Activated CD4-positive, alpha-beta memory T cell treated with anti-CD3 and anti-CD28 coated beads for 36 hours (primary cell): ENCODE results near the gene STXBP1. TPM values are rescaled to one million over a fixed set of nuclear protein-coding genes. Genes with fewer than 3 reads are reported as not detected.
A peak's percentile ranks its signal among the peaks of the same experiment; 100 is the strongest.

Source experiments
- CTCF ChIA-PET: fragments of 350-600 bp; sonication (Branson Sonifier 250); formaldehyde crosslinking; loops from one replicate; lab custom pipeline; 2021; ENCODE audit warnings: antibody characterized with exemption, inconsistent platforms; lab: Charles Lee
- POLR2A ChIA-PET: fragments of 350-600 bp; sonication (Branson Sonifier 250); formaldehyde crosslinking; loops from one replicate; lab custom pipeline; 2021; ENCODE audit warnings: antibody characterized with exemption; lab: Charles Lee
- DNase-seq: peaks from one replicate; pipeline ENCODE4 v3.0.0-alpha.2; 2020
- H3K27ac Mint-ChIP-seq: one replicate; pipeline ENCODE4 v1.8.0; 2021; ENCODE audit warnings: mixed read lengths
- H3K27me3 Mint-ChIP-seq: one replicate; pipeline ENCODE4 v1.8.0; 2021; ENCODE audit warnings: mixed read lengths
- H3K36me3 Mint-ChIP-seq: one replicate; pipeline ENCODE4 v1.8.0; 2021; ENCODE audit warnings: mixed read lengths
- H3K4me1 Mint-ChIP-seq: one replicate; pipeline ENCODE4 v1.8.0; 2021; ENCODE audit warnings: low read depth, mixed read lengths
- H3K4me3 Mint-ChIP-seq: one replicate; pipeline ENCODE4 v1.8.0; 2021; ENCODE audit warnings: mild to moderate bottlenecking, mixed read lengths
- H3K9me3 Mint-ChIP-seq: one replicate; pipeline ENCODE4 v1.8.0; 2021; ENCODE audit warnings: mixed read lengths
- intact Hi-C: fragments of 100-400 bp; cut with micrococcal nuclease; formaldehyde crosslinking; loops from one replicate; pipeline ENCODE4 v1.15.1; 2023
- total RNA-seq, 2 experiments: library from RNA; stranded (reverse); gene quantifications; one replicate each; pipeline ENCODE4 v1.2.3, GENCODE V29; 2021

The STXBP1 gene
- total RNA-seq, 2 experiments from 2014 or later: 27.3 to 27.8 TPM

DNA sequence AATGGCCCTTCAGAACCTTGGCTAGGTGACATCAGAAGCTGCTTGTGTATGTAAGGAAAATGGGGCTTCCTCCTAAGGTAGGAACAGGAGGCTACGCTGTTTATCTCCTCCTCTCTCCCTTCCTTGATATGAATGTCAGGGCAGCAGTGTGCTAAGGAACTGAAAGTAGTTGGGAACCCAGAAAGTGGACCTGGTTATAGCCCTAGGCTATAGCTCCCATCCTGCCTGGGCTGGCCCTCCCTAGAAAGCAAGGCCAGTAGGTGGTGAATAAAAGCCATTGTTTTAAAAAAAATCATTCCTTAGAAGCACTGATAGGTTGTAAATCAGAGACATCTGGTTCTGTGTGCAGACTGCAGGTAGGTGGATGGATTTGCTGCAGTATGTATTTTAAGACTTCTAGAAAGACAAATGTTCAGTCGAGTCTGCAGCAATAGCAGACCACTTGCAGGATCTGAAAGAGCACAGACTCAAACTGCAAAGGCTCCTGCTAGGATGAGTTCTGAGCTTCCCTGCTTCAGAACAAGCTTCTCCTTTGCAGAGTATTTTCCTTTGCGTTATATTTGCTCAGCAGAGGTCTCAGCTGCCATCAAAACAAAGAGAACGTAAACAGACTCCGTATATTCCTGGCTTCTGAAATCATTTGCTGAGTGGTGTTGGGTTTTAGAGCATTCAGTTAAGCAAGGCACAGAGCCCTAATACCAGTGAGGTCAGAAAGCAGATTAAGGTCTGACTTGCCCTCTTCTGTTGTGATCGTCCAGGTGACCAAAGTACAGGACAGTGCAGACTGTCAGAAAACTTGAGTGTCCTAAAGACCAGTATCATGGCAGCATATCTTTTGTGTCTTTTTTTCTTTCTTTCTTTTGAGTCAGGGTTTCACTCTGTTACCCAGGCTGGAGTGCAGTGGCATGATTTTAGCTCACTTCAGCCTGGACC is 74.7 kb downstream of the STXBP1 start:
- H3K27me3 Mint-ChIP-seq: no peaks in the 10 kb centered on the region
- no peak for DNase-seq
- intact Hi-C loops: no loop called here
- H3K27ac Mint-ChIP-seq: no peak overlapping the region
- H3K4me1 Mint-ChIP-seq: no peaks in the 10 kb centered on the region
- H3K36me3 Mint-ChIP-seq: no peaks in the 10 kb centered on the region
- ChIA-PET CTCF (interaction anchor here (1.5 kb wide), 1 partner anchor 17 kb away, joined by 4 read pairs; no protein-coding TSS in a partner anchor), POLR2A (no interaction called here)
- no peak overlapping the region for H3K4me3 Mint-ChIP-seq
- H3K9me3 Mint-ChIP-seq: no peaks in the 10 kb centered on the region

DNA sequence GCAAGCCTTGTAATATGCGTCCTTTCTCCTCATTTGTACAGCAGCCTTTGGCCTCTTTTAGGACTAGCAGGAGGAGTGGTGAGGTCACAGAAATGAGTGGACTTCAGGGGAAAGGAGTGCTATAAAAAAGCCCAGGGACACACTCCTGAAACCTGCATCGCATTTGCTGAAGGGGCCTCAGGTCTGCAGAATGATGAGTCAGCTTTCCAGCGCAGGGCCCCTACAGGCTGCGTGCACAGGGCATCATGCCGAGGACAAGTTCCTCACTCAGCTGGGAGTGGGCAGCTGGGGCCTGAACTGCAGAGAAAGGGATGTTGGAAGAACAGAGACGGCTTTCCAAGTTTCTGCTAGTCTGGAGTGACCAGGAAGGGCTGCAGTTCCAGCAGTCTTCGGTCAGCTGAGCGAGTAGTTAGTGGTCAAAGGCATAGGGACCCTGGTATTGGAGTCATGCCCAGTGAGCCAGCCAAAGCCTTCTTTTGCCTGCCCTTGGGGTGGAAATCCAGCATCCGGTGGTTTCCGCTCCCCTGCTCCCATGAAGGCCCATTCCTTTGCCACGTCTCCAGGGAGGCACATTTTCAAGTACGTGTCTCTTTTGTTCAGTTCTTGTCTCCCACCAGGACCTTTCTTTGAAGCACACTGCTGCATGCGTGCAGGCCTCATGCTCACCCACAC is 77.4 kb downstream of the STXBP1 start:
- intact Hi-C loops: no loop called here
- Mint-ChIP-seq H3K9me3 (no peaks in the 10 kb centered on the region), H3K27me3 (no peaks in the 10 kb centered on the region), H3K4me1 (no peaks in the 10 kb centered on the region), H3K4me3 (no peak overlapping the region), H3K27ac (no peak overlapping the region), H3K36me3 (peaks cover 7% of the 10 kb centered on the region)
- POLR2A ChIA-PET: no interaction called here
- CTCF ChIA-PET: no interaction called here
- no peak for DNase-seq

DNA sequence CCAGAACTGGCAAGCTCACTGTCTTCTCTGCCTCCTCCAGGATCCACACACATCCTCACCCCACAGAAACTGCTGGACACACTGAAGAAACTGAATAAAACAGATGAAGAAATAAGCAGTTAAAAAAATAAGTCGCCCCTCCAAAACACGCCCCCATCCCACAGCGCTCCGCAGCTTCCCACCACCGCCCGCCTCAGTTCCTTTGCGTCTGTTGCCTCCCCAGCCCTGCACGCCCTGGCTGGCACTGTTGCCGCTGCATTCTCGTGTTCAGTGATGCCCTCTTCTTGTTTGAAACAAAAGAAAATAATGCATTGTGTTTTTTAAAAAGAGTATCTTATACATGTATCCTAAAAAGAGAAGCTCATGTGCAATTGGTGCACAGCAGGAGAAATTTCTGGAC is 78.7 kb downstream of the STXBP1 start:
- intact Hi-C loops: no loop called here
- ChIA-PET POLR2A (no interaction called here), CTCF (interaction anchor here (1.6 kb wide), 1 partner anchor 179 kb away, joined by 4 read pairs; no protein-coding TSS in a partner anchor)
- H3K9me3 Mint-ChIP-seq: no peaks in the 10 kb centered on the region
- no peaks in the 10 kb centered on the region for H3K27me3 Mint-ChIP-seq
- H3K4me1 Mint-ChIP-seq: no peaks in the 10 kb centered on the region
- H3K4me3 Mint-ChIP-seq: no peak overlapping the region
- H3K36me3 Mint-ChIP-seq: peaks cover 7% of the 10 kb centered on the region
- no peak for DNase-seq
- H3K27ac Mint-ChIP-seq: no peak overlapping the region

DNA sequence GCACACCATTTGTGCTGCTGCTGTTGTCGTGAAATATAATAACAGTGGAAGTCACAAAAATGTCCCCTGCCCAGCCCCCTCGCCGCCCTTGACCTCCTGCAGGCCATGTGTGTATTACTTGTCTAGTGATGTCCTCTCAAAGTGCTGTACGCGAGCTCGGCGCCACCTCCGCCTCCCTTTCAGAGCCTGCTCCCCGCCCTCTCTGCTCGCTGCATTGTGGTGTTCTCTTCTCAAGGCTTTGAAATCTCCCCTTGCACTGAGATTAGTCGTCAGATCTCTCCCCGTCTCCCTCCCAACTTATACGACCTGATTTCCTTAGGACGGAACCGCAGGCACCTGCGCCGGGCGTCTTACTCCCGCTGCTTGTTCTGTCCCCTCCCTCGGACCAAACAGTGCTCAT is 80.0 kb downstream of the STXBP1 start:
- intact Hi-C loops: no loop called here
- DNase-seq: no peak
- Mint-ChIP-seq H3K27me3 (no peaks in the 10 kb centered on the region), H3K36me3 (peaks cover 7% of the 10 kb centered on the region), H3K9me3 (no peaks in the 10 kb centered on the region), H3K27ac (no peak overlapping the region), H3K4me3 (no peak overlapping the region), H3K4me1 (no peaks in the 10 kb centered on the region)
- ChIA-PET CTCF (no interaction called here), POLR2A (no interaction called here)

DNA sequence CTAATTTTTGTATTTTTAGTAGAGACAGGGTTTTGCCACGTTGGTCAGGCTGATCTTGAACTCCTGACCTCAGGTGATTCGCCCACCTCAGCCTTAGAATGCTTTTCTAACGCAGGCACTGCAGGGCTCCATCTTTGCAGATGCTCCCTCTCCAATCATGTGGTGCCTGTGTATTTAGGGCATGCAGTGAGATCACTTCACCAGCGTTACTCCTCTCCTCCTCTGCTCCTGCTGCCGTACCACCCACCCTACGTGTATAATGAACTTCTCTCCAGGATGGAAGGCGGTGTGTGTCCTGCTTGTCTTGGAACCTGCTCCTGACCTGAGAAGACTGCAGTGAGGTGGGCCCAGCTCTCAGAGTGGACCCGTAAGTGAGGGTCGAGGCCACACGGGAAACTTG is 81.1 kb downstream of the STXBP1 start:
- no peaks in the 10 kb centered on the region for H3K27me3 Mint-ChIP-seq

DNA sequence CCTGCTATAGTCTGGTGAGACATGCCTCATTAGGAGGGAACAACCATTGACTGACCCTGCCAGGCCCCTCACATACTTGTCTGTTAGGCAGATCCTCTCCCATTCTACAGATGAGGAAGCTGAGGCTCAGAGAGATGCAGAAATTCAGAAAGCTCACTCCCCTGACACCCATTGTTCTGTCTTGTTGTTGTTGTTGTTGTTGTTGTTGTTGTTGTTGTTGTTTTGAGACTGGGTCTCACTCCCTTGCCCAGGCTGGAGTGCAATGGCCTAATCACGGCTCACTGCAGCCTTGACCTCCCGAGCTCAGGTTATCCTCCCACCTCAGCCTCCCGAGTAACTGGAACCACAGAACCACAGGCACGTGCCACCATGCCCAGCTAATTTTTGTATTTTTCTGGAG is 81.6 kb downstream of the STXBP1 start:
- H3K4me3 Mint-ChIP-seq: no peak overlapping the region
- intact Hi-C loops: no loop called here

More for the DNA sequence above, 81.1 kb downstream of the STXBP1 start:
- H3K4me3 Mint-ChIP-seq: no peak overlapping the region
- no peaks in the 10 kb centered on the region for H3K4me1 Mint-ChIP-seq
- H3K36me3 Mint-ChIP-seq: peaks cover 7% of the 10 kb centered on the region
- H3K27ac Mint-ChIP-seq: no peak overlapping the region
- ChIA-PET CTCF (no interaction called here), POLR2A (no interaction called here)
- H3K9me3 Mint-ChIP-seq: no peaks in the 10 kb centered on the region
- DNase-seq: no peak
- intact Hi-C loops: no loop called here

DNA sequence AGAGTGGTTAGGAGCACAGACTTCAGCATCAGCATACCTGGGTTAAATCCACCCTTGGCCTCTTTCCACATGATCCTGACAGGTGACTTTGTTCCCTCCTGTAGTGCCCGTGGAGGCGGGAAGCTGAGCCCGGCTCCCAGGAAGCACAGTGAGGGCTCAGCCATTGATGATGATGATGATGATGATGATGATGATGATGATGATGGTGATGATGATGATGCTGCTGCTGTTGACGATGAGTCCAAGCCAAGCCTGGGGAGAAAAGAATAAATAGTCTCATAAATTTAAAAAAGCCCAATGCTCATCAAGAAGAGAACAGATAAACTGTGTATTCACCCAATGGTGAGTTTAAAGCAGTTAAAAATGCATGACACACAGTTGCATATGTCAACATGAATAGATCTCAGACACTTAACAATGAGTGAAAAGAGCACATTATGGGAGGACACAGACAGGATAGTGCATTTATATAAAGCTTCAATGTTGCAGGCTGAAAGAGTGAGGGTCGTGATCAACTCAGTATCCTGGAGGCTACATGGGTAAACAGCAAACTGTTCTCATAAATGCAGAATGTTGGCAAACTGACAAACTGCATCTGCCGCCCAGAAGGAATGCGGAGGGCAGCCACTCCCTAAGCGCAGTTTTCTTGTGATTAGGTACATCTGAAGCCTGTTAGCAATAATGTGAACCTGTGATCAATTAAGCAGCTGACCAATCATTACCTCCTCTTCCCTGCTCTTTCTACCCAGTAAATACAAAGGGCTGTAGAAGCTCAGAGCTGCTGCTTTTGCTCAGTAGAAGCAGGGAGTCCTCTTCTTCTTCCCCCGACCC is 83.0 kb downstream of the STXBP1 start:
- ChIA-PET CTCF (interaction anchor here (1.6 kb wide), 1 partner anchor 40 kb away, joined by 7 read pairs; the partner anchor contains the start of gene TOR2A), POLR2A (no interaction called here)
- Mint-ChIP-seq H3K4me1 (peaks cover 12% of the 10 kb centered on the region), H3K27ac (no peak overlapping the region), H3K27me3 (no peaks in the 10 kb centered on the region), H3K36me3 (peaks cover 7% of the 10 kb centered on the region), H3K9me3 (no peaks in the 10 kb centered on the region), H3K4me3 (no peak overlapping the region)
- intact Hi-C loops: no loop called here
- DNase-seq: no peak

More for the DNA sequence above, 81.6 kb downstream of the STXBP1 start:
- POLR2A ChIA-PET: no interaction called here
- Mint-ChIP-seq H3K27me3 (no peaks in the 10 kb centered on the region), H3K36me3 (peaks cover 7% of the 10 kb centered on the region), H3K27ac (no peak overlapping the region), H3K9me3 (no peaks in the 10 kb centered on the region), H3K4me1 (no peaks in the 10 kb centered on the region)
- no peak for DNase-seq
- CTCF ChIA-PET: interaction anchor here (1.6 kb wide), 1 partner anchor 41 kb away, joined by 7 read pairs; the partner anchor contains the start of gene TOR2A

DNA sequence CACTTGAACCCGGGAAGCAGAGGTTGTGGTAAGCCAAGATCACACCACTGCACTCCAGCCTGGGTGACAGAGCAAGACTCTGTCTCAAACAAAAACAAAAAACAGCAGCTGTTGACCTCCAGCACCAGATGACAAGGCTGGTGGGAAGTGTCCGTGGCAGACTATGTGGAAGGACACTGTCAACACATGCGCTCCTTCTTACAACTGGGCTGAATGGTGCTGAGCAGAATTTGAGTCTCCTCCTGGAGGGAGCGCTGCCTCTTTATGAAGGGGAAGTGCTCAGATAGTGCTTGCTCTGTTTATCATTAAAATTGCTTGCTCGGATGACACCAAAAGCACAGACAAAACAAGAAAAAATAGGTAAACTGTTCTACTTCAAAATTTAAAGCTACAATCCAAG is 85.5 kb downstream of the STXBP1 start:
- peaks cover 15% of the 10 kb centered on the region for H3K4me1 Mint-ChIP-seq
- POLR2A ChIA-PET: no interaction called here
- no peak overlapping the region for H3K27ac Mint-ChIP-seq
- no peaks in the 10 kb centered on the region for H3K27me3 Mint-ChIP-seq
- CTCF ChIA-PET: interaction anchor here (1.3 kb wide), 1 partner anchor 37 kb away, joined by 4 read pairs; the partner anchor contains the start of gene TOR2A
- no peaks in the 10 kb centered on the region for H3K9me3 Mint-ChIP-seq
- DNase-seq: no peak
- intact Hi-C loops: no loop called here
- no peak overlapping the region for H3K4me3 Mint-ChIP-seq
- peaks cover 3% of the 10 kb centered on the region for H3K36me3 Mint-ChIP-seq

DNA sequence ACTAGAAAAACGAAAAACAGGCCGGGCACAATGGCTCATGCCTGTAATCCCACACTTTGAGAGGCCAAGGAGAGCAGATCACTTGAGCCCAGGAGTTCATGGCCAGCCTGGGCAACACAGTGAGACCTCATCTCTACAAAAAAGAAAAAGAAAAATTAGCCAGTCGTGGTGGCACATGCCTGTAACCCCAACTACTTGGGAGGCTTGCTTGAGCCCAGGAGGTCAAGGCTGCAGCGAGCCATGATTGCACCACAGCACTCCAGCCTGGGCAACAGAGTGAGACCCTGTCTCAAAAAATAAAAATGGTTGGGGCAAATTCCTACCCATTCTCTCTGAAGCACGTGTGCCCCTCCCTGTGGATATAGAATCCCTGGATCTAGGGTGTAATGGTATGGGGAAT is 86.3 kb downstream of the STXBP1 start:
- H3K9me3 Mint-ChIP-seq: no peaks in the 10 kb centered on the region
- ChIA-PET CTCF (no interaction called here), POLR2A (no interaction called here)
- peaks cover 3% of the 10 kb centered on the region for H3K36me3 Mint-ChIP-seq
- no peak overlapping the region for H3K4me3 Mint-ChIP-seq
- intact Hi-C loops: no loop called here
- H3K27ac Mint-ChIP-seq: no peak overlapping the region
- no peaks in the 10 kb centered on the region for H3K27me3 Mint-ChIP-seq
- peaks cover 15% of the 10 kb centered on the region for H3K4me1 Mint-ChIP-seq
- DNase-seq: no peak

DNA sequence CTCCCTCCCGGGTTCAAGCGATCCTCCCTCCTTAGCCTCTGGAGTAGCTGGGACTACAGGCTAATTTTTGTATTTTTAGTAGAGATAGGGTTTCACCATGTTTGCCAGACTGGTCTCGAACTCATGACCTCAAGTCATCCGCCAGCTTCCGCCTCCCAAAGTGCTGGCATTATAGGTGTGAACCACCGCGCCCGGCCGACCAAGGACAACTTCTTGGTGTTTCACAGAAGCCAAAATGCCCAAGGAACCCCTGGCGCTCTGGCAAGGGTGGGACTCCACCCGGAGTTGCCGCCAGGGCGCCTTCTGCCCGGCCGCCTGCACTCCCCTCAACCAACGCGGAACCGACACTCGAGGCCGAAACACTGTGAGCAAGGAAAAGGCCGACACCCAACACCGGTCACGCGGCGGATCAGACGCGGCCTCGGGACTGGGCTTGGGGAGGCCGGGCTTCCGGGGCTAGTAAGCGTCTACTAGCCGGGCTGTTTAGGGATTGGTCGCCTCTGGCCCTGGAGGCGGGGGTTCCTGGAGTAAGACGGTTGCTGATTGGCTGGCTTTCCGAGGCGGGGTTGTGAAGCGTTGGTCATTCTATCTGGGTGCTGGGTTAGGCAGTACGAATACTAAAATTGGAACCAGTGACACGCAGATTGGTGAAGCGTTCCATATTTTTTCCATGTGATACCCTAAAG is 87.1 kb downstream of the STXBP1 start:
- peak overlapping the region; percentile 41 for H3K27ac Mint-ChIP-seq
- no peaks in the 10 kb centered on the region for H3K36me3 Mint-ChIP-seq
- peak overlapping the region; percentile 73 for H3K4me3 Mint-ChIP-seq
- intact Hi-C loops: loop anchor here (1.0 kb wide), 1 partner anchor 16 kb away; the partner anchor contains the start of gene PTRH1
- peaks cover 15% of the 10 kb centered on the region for H3K4me1 Mint-ChIP-seq
- ChIA-PET CTCF (interaction anchor here (0.8 to 1.1 kb wide), 2 partner anchors 36 to 170 kb away, joined by 3 to 4 read pairs; partner anchors contain the start of gene TOR2A), POLR2A (no interaction called here)
- H3K9me3 Mint-ChIP-seq: no peaks in the 10 kb centered on the region
- H3K27me3 Mint-ChIP-seq: no peaks in the 10 kb centered on the region
- peak; percentile 94 for DNase-seq

DNA sequence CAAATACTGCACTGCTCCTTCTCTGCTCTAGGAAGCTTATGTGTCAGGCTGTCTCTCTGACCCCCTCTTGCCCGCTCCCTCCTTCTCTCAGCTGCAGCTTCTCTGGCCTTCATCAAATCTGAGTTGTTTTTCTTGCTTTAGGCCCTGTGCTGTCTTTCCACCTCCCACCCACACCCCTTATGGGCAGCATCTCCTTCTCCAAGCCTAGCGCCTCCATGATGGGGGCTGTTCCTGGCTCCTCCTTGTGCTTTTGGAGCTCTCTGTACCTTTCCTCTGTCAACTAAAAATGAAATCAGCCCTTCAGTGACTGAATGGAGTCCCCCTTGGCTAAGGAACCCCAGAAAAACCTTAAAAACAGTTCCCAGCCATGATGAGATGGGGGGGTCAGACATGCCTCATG is 88.1 kb downstream of the STXBP1 start:
- POLR2A ChIA-PET: no interaction called here
- intact Hi-C loops: no loop called here
- no peak for DNase-seq
- CTCF ChIA-PET: interaction anchor here (0.6 to 1.5 kb wide), 3 partner anchors 31 to 92 kb away, joined by 3 to 5 read pairs (median 3); partner anchors contain the start of gene TOR2A
- peaks cover 15% of the 10 kb centered on the region for H3K4me1 Mint-ChIP-seq
- no peaks in the 10 kb centered on the region for H3K36me3 Mint-ChIP-seq
- no peaks in the 10 kb centered on the region for H3K27me3 Mint-ChIP-seq
- no peaks in the 10 kb centered on the region for H3K9me3 Mint-ChIP-seq
- H3K27ac Mint-ChIP-seq: no peak overlapping the region
- no peak overlapping the region for H3K4me3 Mint-ChIP-seq
